GM19438 (cell line): ENCODE data around the gene ZNF528.
A peak's percentile ranks its signal among the peaks of the same experiment; 100 is the strongest.

Experiments
- ATAC-seq: cut with Tn5 transposase; IDR thresholded peaks from one replicate; pipeline ENCODE4 v1.9.1; 2021; ENCODE audit warnings: low read depth; ENCODE audit not compliant: unreplicated experiment

ZNF528 gene

GRCh38 chr19:52397310-52398080 is at the start of gene ZNF528:
Gene ZNF528 (plus strand): TSS chr19:52397849. CDS start chr19:52402014, 4,165 bp downstream.
- ATAC-seq = no peak

- ATAC-seq = no peak
These were observed 46.1 kb upstream of the ZNF528 start for GRCh38 chr19:52351512-52351911.

GRCh38 chr19:52366414-52366824 is 31.2 kb upstream of the ZNF528 start:
- ATAC-seq = no peak

GRCh38 chr19:52369559-52370340 is 27.9 kb upstream of the ZNF528 start, which contains the start of gene ZNF880:
Gene ZNF880 (plus strand): TSS chr19:52369923. CDS start chr19:52369966, 43 bp downstream.
- ATAC-seq = peak; percentile 93

GRCh38 chr19:52370341-52370710 is 27.3 kb upstream of the ZNF528 start:
- no peak for ATAC-seq

GRCh38 chr19:52391135-52391534 is 6.5 kb upstream of the ZNF528 start:
- ATAC-seq = no peak

GRCh38 chr19:52398081-52398441 is 412 bp downstream of the ZNF528 start:
- ATAC-seq = no peak

GRCh38 chr19:52410276-52410675 is 12.6 kb downstream of the ZNF528 start:
- no peak for ATAC-seq

GRCh38 chr19:52415711-52416110 is 18.1 kb downstream of the ZNF528 start:
- no peak for ATAC-seq

GRCh38 chr19:52428937-52429336 is 31.3 kb downstream of the ZNF528 start, which contains the start of gene ZNF534:
Gene ZNF534 (plus strand): TSS chr19:52429148. CDS start chr19:52431475, 2,327 bp downstream.
- ATAC-seq = no peak

GRCh38 chr19:52442179-52442578 is 44.5 kb downstream of the ZNF528 start:
- no peak for ATAC-seq

GRCh38 chr19:52444506-52444905 is 46.9 kb downstream of the ZNF528 start:
- ATAC-seq = no peak

GRCh38 chr19:52451241-52451640 is 53.6 kb downstream of the ZNF528 start:
- ATAC-seq = no peak

- ATAC-seq = no peak
These were observed 55.9 kb downstream of the ZNF528 start, which contains the start of gene ZNF578 for GRCh38 chr19:52453324-52454094. Gene ZNF578 (plus strand): TSS chr19:52453553. CDS start chr19:52501846, 48,293 bp downstream.

- ATAC-seq = no peak
These were observed 67.3 kb downstream of the ZNF528 start for GRCh38 chr19:52464798-52465470.
